Liver (tissue), 9 donors: ENCODE results near the gene ARMC9. TPM values are rescaled to one million over a fixed set of nuclear protein-coding genes. Genes with fewer than 3 reads are reported as not detected.

ENCODE experiments used
- DNase-seq: peaks from one replicate; pipeline ENCODE4 v3.0.0-alpha.2; 2017; ENCODE audit warnings: low spot score
- H3K27ac ChIP-seq, 2 donors: one replicate each; pipeline ENCODE4 v1.7.0; 2013; ENCODE audit warnings: inconsistent platforms in 2 of 2, low read length in 2 of 2, control low read depth in 1 of 2, low read depth in 1 of 2, mild to moderate bottlenecking in 1 of 2
- H3K27me3 ChIP-seq, 4 donors: one replicate each; pipeline versions ENCODE4 v1.6.1 to v1.7.0; 2013; ENCODE audit warnings: low read length in 3 of 4, inconsistent platforms in 1 of 4, mild to moderate bottlenecking in 1 of 4, moderate library complexity in 1 of 4; ENCODE audit not compliant: control insufficient read depth in 4 of 4, insufficient read depth in 4 of 4
- H3K36me3 ChIP-seq, 4 donors: one replicate each; pipeline versions ENCODE4 v1.6.1 to v1.7.0; 2013; ENCODE audit warnings: low read length in 3 of 4, mild to moderate bottlenecking in 3 of 4, low read depth in 1 of 4, moderate library complexity in 1 of 4; ENCODE audit not compliant: control insufficient read depth in 4 of 4, insufficient read depth in 3 of 4
- H3K4me1 ChIP-seq, 4 donors: one replicate each; pipeline versions ENCODE4 v1.6.1 to v1.7.0; 2013; ENCODE audit warnings: low read length in 3 of 4, mild to moderate bottlenecking in 3 of 4, moderate library complexity in 1 of 4; ENCODE audit not compliant: control insufficient read depth in 4 of 4, insufficient read depth in 4 of 4
- H3K4me3 ChIP-seq, 3 donors: one replicate each; pipeline versions ENCODE4 v1.6.1 to v1.7.0; 2013; ENCODE audit warnings: low read length in 3 of 3, control low read depth in 1 of 3, low read depth in 1 of 3, mild to moderate bottlenecking in 1 of 3
- H3K9ac ChIP-seq, 2 donors: one replicate each; pipeline ENCODE4 v1.7.0; 2013; ENCODE audit warnings: low read length in 2 of 2, mild to moderate bottlenecking in 2 of 2, moderate library complexity in 2 of 2, control low read depth in 1 of 2, low read depth in 1 of 2
- H3K9me3 ChIP-seq, 4 donors: one replicate each; pipeline versions ENCODE4 v1.6.1 to v1.7.0; 2013; ENCODE audit warnings: low read length in 3 of 4; ENCODE audit not compliant: control insufficient read depth in 4 of 4
- CTCF ChIP-seq: fragments of 150-350 bp; IDR thresholded peaks from 2 replicates; pipeline ENCODE4 v1.5.1; 2017; ENCODE audit warnings: improper control_type of control experiment, low read depth, low read length; ENCODE audit not compliant: missing input control
- EGR1 ChIP-seq, 2 donors: IDR thresholded peaks; 2 replicates each; pipeline ENCODE4 v1.6.1; 2016 to 2018; ENCODE audit warnings: antibody characterized with exemption in 2 of 2, low read depth in 2 of 2
- FOXA1 ChIP-seq: IDR thresholded peaks from 2 replicates; pipeline ENCODE4 v1.6.1; 2016; ENCODE audit warnings: antibody characterized with exemption
- FOXA2 ChIP-seq: IDR thresholded peaks from 2 replicates; pipeline ENCODE4 v1.6.1; 2016; ENCODE audit warnings: antibody characterized with exemption
- GABPA ChIP-seq, 2 donors: IDR thresholded peaks in 1 of 2; conservative IDR thresholded peaks in 1 of 2; 2 replicates each; pipeline ENCODE4 v1.6.1; 2016; ENCODE audit warnings: antibody characterized with exemption in 2 of 2, mild to moderate bottlenecking in 1 of 2, moderate library complexity in 1 of 2
- HNF4A ChIP-seq, 2 donors: conservative IDR thresholded peaks; 2 replicates each; pipeline ENCODE4 v1.6.1; 2016; ENCODE audit warnings: antibody characterized with exemption in 2 of 2, mild to moderate bottlenecking in 2 of 2
- HNF4G ChIP-seq: IDR thresholded peaks from 2 replicates; pipeline ENCODE4 v1.6.1; 2016; ENCODE audit warnings: antibody characterized with exemption
- JUND ChIP-seq, 2 donors: IDR thresholded peaks; 2 replicates each; pipeline ENCODE4 v1.6.1; 2016; ENCODE audit warnings: antibody characterized with exemption in 2 of 2
- NR2F2 ChIP-seq: IDR thresholded peaks from 2 replicates; pipeline ENCODE4 v1.6.1; 2016; ENCODE audit warnings: antibody characterized with exemption
- RAD21 ChIP-seq, 2 donors: IDR thresholded peaks; 2 replicates each; pipeline ENCODE4 v1.6.1; 2016; ENCODE audit warnings: antibody characterized with exemption in 2 of 2, mild to moderate bottlenecking in 2 of 2
- REST ChIP-seq: IDR thresholded peaks from 2 replicates; pipeline ENCODE4 v1.6.1; 2016; ENCODE audit warnings: antibody characterized with exemption, mild to moderate bottlenecking
- RXRA ChIP-seq, 2 donors: IDR thresholded peaks; 2 replicates each; pipeline ENCODE4 v1.6.1; 2017 to 2018; ENCODE audit warnings: antibody characterized with exemption in 2 of 2, mild to moderate bottlenecking in 1 of 2
- SP1 ChIP-seq: IDR thresholded peaks from 2 replicates; pipeline ENCODE4 v1.6.1; 2018; ENCODE audit warnings: antibody characterized with exemption, mild to moderate bottlenecking
- TAF1 ChIP-seq: conservative IDR thresholded peaks from 2 replicates; pipeline ENCODE4 v1.6.1; 2016; ENCODE audit warnings: antibody characterized with exemption, mild to moderate bottlenecking
- YY1 ChIP-seq: IDR thresholded peaks from 2 replicates; pipeline ENCODE4 v1.6.1; 2016; ENCODE audit warnings: antibody characterized with exemption, mild to moderate bottlenecking
- WGBS: extraction: QIAGEN DNeasy Blood & Tissue Kit; methylation state at CpG from one replicate; pipeline ENCODE4 v1.1.7; 2013; 5-methylcytosine and 5-hydroxymethylcytosine counted together
- polyA plus RNA-seq, 2 donors: library from polyadenylated mRNA; stranded (reverse) in 1 of 2; unstranded in 1 of 2; fragments of 200-250 nt in 1 of 2; fragments of >200 nt in 1 of 2; fragmentation: Nextera tagmentation in 1 of 2; extraction: Ambion mirVana in 1 of 2; gene quantifications; one replicate each; pipeline versions ENCODE4 v1.2.1 to v1.2.3, GENCODE V29; 2013 to 2015
- total RNA-seq, 2 donors: library from RNA; depleted of rRNA; stranded (reverse); fragments of >200 nt; gene quantifications; one replicate each; pipeline ENCODE4 v1.2.3, GENCODE V29; 2014
- TF ChIP-seq, protein P1 (sequence below): IDR thresholded peaks from 2 replicates; pipeline ENCODE4 v1.6.1; 2016; ENCODE audit warnings: antibody characterized with exemption
- TF ChIP-seq, protein P2 (sequence below): IDR thresholded peaks from 2 replicates; pipeline ENCODE4 v1.6.1; 2016; ENCODE audit warnings: antibody characterized with exemption
- donor health status: healthy.
- donor health status: healthy.
- donor health status: healthy.
- donor health status: healthy.
- donor health status: healthy.

ARMC9 gene
- total and polyA plus RNA-seq, 4 donors = 1.1 to 2.3 (median 1.8) TPM

DNA sequence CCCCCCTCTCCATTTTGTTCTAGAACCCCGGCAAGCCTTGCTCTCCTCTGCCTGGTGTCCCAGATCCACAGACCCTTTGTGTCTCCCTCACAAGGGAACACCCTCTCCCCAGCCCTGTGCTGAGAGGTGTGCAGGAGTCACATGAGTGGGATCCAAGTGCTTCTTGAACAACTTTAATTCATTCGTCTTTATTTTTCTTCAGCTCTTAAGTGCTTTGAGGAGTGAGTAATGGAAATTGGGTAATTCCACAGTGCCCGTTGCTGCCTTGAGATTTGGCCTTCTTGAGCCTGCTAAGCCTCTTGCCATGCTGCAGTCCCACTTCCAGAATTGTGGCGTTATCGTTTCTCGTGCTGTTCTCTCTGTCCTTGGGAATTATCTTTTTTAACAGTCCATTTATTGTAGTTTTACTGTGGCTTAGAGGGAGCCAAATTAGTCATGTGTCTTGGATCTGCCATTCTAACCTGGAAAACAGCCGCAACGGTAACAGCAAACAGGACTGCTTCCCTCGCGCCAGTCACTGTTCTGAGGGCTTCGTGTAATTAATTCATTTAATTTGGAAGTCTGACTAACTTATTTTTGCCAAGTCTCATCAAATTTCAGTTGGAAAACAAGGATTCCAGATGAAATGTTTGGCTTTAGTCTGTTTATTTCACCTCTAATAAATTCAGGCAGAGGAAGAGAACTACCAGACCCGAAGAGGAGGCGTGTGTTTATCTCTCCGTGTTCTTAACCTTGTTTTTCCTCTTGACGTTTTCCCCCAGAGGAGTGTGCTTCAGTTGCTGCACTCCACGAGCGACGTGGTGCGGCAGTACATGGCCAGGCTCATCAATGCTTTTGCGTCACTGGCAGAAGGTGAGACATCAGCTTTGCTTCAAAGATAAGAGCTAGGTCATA lies 72.0 kb downstream of the ARMC9 start:
- 94% methylated on average over 20 of the region's 20 CpGs for WGBS
- Histone ChIP-seq H3K36me3 (peaks cover 0 to 4% (median 0%) of the 10 kb centered on the region in 4 donors), H3K9ac (no peak overlapping the region), H3K4me3 (no peak overlapping the region), H3K9me3 (no peaks in the 10 kb centered on the region), H3K4me1 (no peaks in the 10 kb centered on the region), H3K27me3 (no peaks in the 10 kb centered on the region), H3K27ac (no peak overlapping the region)
- no peak for TF ChIP-seq HNF4G
- TF ChIP-seq, protein P1, sequence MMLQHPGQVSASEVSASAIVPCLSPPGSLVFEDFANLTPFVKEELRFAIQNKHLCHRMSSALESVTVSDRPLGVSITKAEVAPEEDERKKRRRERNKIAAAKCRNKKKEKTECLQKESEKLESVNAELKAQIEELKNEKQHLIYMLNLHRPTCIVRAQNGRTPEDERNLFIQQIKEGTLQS = no peak
- no peak for TF ChIP-seq FOXA2
- no peak for TF ChIP-seq RAD21 (IDR thresholded peaks at IDR 0.05)
- TF ChIP-seq GABPA (IDR thresholded peaks at IDR 0.05 in 1 of 2, conservative IDR thresholded peaks at IDR 0.05 in 1 of 2) = no peak
- TF ChIP-seq CTCF = no peak
- TF ChIP-seq HNF4A (conservative IDR thresholded peaks at IDR 0.05) = no peak
- no peak for TF ChIP-seq RXRA (IDR thresholded peaks at IDR 0.05)
- TF ChIP-seq YY1 = no peak
- no peak for TF ChIP-seq JUND (IDR thresholded peaks at IDR 0.05)
- no peak for TF ChIP-seq REST
- TF ChIP-seq, protein P2, sequence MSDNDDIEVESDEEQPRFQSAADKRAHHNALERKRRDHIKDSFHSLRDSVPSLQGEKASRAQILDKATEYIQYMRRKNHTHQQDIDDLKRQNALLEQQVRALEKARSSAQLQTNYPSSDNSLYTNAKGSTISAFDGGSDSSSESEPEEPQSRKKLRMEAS = no peak
- TF ChIP-seq SP1 = no peak
- TF ChIP-seq NR2F2 = no peak
- no peak for TF ChIP-seq EGR1 (IDR thresholded peaks at IDR 0.05; ENCODE audit: low read depth in 2 of 2)
- DNase-seq = no peak

DNA sequence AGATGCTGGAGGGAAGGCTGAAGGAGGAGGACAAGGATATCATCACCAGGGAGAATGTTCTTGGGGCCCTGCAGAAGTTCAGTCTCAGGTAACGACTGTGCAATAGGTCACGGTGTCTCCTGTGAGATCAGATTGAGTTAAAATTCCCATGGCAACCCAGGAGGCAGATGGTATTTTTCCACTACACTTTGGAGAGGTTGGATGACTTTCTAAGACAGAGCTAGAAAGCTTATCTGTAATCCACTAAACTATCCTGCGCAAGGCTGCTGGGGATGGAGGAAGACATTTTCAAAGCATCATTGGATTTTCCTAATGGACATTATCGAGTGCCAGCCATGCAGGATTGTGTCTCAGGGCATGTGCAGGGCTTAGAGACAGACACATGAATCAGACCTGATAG lies 74.6 kb downstream of the ARMC9 start:
- WGBS = 96% methylated on average over 4 of the region's 4 CpGs
- H3K4me1 ChIP-seq = no peaks in the 10 kb centered on the region
- no peak overlapping the region for H3K4me3 ChIP-seq
- H3K27ac ChIP-seq = no peak overlapping the region
- H3K9ac ChIP-seq = no peak overlapping the region
- DNase-seq = no peak
- H3K36me3 ChIP-seq = peaks cover 0 to 4% (median 0%) of the 10 kb centered on the region in 4 donors
- H3K9me3 ChIP-seq = no peaks in the 10 kb centered on the region
- H3K27me3 ChIP-seq = no peaks in the 10 kb centered on the region
- TF ChIP-seq JUND (IDR thresholded peaks at IDR 0.05) = no peak
- no peak for TF ChIP-seq GABPA (IDR thresholded peaks at IDR 0.05 in 1 of 2, conservative IDR thresholded peaks at IDR 0.05 in 1 of 2)
- no peak for TF ChIP-seq HNF4A (conservative IDR thresholded peaks at IDR 0.05)
- no peak for TF ChIP-seq TAF1
- TF ChIP-seq EGR1 (IDR thresholded peaks at IDR 0.05; ENCODE audit: low read depth in 2 of 2) = no peak
- no peak for TF ChIP-seq NR2F2
- TF ChIP-seq YY1 = no peak
- no peak for TF ChIP-seq SP1
- no peak for TF ChIP-seq REST
- no peak for TF ChIP-seq CTCF
- no peak for TF ChIP-seq HNF4G
- no peak for TF ChIP-seq RAD21 (IDR thresholded peaks at IDR 0.05)
- TF ChIP-seq, protein P1 = no peak
- TF ChIP-seq RXRA (IDR thresholded peaks at IDR 0.05) = no peak
- TF ChIP-seq FOXA1 = no peak
